Measurements from ENCODE around the gene ANKRD37. TPM values are rescaled to one million over a fixed set of nuclear protein-coding genes. Genes with fewer than 3 reads are reported as not detected.

The ANKRD37 gene
- total RNA-seq, 1 donor from 2014 or later: 38.0 TPM

DNA sequence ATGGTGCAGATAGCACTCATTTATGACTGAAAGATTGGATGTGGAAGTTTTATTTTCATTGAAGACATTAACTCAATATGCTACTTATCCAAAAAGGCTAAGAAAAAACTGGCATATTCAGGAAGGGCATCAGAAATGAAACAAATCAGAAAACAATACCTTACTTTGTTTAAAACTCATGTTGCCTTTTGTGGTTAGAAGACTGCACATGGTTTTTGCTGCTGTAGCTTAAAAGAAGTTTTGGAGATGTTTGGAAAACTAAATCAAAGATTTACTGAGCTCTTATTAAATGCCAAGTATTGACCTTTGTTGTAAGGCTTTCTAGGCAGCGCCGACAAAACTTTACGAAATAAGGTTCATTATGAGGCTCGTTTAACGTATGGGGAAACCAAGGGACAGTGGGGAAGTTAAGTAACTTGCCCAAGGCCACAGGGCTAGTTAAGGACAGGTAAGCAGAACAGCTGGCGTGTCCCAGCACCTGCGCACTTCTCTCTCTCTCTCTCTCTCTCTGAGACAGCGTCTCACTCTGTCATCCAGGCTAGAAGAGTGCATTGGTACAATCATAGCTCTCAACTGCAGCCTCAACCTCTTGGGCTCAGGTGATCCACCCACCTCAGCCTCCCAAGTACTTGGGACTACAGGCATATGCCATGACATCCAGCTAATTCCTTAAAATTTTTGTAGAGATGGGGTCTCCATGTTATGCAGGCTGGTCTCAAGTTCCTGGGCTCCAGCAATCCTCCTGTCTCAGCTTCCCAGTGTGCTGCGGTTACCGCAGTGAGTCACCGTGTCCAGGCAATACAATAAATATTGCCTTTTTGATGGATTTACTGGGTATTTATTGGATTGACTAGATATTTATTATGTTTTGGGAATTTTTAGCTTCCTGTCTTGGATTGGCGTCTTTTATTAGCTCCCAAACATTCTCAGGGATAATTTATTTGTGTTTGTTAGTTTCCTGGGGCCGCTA is 17.0 kb upstream of the ANKRD37 start:
- no peak for DNase-seq (ENCODE audit: low spot score)

DNA sequence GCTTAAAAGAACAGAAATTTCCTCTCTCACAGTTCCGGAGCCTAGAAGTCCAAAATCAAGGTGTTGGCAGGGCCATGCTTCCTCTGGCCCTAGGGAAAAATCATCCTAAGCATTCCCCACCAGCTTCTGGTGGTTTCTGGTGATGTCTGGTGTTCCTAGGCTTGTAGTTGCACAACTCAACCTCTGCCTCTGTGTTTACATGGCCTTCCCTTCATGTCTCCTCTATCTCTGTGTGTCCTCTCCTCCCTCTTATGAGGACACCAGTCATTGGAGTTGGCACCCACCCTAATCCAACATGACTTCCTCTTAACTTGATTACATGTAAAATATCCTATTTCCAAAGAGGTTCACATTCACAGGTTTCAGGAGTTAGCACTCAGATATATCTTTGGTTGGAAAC is 16.3 kb upstream of the ANKRD37 start:
- DNase-seq (ENCODE audit: low spot score): no peak

DNA sequence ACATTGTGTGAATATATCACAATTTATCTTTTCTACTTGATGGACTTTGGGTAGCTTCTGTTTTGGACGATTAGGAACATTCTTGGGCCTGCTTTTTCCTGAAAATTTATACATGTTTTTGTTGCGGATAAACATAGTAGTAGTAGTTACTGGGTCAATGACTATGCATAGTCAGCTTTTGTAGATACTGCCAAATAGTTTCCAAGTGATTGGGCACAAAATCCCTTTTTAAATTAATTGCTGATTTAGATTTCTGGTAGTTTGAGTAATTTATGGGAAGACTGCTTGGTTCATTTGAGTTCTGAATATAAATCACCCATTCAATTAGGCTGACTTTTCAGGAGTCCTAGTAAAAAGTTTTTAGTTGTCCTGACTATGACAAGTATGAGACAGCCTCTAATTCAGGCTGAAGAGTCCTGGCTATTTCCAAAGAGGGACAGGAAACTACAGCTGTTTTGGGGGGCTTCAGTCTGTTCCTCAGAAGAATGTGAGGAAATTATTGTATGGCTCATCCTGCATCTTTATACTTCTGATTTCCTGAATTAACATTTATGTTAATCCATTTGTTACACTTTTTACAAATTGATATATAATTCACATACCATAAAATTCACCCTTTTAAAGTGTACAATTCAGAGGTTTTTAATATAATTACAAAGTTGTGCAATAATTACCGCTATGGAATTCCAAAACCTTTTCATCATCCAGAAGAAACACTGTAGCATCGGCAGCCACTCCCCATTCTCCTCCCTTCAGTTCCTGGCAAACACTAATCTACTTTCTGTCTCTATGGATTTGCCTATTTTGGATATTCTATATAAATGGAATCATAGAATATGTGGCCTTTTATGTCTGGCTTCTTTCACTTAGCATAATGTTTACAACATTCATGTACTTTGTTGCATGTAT is 15.1 kb upstream of the ANKRD37 start:
- DNase-seq (ENCODE audit: low spot score): no peak

DNA sequence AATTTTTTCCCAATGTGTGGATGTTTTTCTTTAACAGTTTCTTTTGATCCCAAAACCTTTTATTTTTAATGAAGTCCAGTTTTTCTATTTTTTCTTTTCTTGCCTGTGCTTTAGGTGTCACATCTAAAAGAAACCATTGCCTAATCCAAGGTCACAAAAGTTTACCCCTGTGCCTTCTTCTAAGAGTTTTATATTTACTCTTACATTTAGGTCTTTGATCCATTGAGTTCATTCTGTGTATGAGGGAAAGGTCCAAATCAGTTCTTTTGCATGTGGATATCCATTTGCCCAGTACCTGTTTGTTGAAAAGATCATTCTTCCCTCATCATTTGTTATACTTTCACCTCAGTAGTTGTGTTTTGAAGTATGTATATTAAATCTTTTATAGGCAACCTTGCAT is 13.9 kb upstream of the ANKRD37 start:
- no peak for DNase-seq (ENCODE audit: low spot score)

DNA sequence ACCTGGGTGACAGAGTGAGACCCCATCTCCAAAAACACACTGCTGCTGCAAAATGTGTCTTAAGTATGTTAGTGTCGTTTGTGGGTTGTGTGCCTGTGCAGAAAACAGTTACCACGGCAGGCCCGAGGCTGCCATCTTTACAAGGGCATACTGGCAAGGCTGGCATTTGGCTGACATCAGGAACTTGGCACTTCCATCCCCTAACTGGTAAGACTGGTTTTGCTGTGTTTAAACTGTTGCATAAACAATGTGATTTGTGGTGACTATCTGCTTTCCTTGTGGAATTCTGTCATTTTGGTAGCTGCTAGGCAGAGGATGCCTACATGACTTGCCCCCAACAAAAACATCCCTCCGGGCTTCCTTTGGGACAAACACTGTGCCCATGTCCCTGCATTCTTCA is 13.2 kb upstream of the ANKRD37 start:
- DNase-seq (ENCODE audit: low spot score): no peak

DNA sequence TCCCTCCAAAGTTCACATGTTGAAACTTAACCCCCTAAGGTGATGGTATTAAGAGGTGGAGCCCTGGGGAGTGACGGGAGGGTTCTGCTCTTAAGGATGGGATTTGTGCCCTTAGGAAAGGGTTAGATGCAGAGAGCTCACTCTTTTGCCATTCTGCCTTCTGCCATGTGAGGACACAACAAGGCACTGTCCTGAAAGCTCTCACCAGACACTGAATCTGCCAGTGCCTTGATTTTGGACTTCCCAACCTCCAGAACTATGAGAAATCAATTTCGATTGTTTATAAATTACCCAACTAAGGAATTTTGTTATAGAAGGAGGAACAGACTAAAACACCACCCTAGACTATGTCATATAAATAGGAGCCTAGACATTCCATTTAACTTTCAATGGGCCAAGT is 12.6 kb upstream of the ANKRD37 start:
- DNase-seq (ENCODE audit: low spot score): no peak

DNA sequence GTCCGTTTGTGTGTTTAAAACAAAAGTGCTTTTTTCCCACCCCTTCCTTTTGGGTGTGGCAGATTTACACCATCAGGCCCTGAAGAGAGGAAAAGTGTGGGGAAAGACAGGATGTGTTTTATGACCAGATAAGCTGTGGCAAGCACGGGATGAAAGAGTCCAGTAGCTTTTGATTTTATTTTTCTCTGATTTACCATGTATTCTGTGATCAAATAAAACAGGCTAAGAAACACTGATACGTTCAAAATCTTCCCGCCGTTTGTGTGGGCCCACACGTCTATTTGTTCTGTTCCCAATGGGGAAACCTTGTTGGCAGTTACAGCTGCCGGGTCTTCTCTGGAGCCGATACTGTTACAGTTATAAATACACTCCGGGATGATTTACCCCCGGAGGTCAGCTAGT is 11.7 kb upstream of the ANKRD37 start:
- DNase-seq (ENCODE audit: low spot score): peak; percentile 57

DNA sequence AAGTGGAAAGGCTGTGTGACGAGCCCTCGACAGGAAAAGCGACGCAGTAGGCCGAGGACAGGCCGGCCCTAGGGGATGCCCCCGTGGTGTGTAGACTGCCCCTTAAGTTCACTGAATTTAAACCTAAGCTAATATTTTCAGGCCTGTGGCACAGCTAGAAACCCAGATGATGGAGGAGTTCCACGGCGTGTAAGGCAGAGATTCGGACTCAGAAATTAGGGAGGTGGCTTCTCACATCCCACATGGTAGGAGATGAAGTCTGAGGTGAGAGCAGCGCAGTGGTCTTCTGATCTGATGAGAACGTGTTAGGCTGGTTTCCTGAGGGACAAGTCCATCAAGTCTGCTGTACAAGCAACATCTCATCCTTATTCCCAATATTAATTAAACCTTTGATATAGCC is 8.7 kb upstream of the ANKRD37 start:
- DNase-seq (ENCODE audit: low spot score): no peak

DNA sequence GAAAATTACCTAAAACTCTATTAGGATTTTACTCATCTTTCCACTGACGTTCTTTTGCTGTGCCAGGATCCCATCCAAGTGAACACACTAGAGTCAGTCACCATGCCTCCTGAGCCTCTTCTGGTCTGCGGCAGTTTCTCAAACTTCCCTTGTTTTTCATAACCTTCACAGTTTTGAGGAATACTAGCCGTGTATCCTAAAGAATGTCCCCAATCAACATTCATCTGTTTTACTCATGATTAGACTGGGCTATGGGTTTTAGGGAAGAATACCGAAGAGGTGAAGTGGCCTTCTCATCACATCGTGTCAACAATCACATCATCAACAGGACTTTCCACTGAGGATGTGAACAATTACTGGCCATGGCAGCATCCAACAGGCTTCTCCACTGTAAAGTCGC is 5.7 kb upstream of the ANKRD37 start:
- no peak for DNase-seq (ENCODE audit: low spot score)

DNA sequence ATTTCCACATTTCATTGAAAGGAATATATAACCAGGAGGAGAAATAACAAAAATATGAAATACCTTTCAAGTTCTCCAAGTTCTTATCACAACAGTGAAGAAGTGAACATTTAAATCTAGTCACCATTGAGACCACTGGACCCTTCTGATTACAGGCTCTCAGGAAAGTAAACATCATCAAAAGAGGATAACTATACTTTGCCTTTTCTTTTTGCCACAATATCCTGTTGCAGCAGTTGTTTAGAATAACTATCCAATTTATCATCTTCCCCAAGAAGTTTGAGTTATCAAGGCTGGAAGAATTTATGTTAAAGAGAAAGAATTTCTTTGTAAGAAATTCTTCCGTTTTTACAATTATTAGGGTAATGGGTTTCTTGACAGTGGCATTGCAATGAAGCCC is 4.5 kb upstream of the ANKRD37 start:
- no peak for DNase-seq (ENCODE audit: low spot score)

DNA sequence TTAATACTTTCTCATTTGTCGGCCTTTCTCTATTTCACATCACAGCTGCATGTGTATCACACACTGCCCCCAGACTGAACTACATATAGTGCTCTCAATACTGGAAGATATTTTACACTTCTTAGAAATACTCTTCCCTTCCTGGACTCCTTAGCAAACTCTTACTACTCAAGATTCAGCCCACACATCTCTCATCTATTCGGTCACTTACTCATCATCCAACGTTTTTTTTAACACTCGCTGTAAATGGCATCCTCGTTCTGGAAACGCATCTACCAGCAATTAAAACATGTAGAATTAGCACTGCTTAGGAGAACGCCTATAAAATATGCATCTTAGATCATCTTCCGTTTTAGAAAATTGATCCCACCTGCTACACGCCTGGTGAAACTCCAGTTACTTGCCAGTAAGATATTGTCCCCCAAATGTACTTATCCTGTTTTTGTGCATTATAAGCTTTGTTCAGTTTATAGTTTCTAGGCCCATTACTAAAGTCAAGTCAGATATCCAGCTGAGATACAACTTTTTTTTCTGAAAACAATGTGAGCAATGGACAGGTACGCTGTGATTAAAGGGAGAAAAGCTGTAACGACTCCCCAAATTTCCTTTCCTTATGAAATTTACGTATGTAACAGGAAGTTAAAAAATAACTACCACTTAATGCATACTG is 1.9 kb upstream of the ANKRD37 start:
- no peak for DNase-seq (ENCODE audit: low spot score)

DNA sequence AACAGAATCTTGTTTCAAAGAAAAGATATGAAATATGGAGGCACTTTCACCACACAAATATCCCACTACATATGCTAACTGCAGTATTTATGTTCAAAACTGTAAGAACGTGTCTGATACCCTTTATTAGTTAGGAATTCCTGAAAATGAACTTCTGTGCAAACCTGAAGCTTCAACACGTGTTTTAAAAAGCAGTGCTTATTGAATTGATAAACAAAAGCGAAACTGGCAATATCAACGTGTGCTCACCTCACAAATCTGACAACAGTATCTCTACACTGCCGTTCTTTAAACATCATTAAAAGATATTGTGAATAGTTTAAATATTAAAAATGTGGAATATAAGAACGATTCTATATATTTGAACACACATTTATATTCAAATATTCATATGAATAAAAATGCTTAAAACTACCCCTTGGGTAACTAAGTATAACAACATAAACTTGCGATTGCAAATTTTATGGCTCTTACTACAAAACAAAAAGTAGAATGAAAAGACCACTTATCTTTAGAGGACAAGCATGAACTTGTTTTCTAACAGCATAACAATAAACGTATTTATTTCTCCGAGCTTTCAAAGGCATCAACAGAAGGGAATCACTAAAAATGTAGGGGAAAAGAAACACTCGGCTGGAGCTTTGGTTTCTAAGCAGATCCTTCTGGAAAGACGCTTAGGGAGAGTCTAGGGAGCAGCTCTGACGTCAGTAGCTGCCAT is 1.2 kb upstream of the ANKRD37 start, which contains the start of gene LRP2BP:
LRP2BP (minus strand) TSS at position 687 of the 718 bp plus-strand sequence. CDS start 17,738 bp downstream, outside the sequence.
- no peak for DNase-seq (ENCODE audit: low spot score)

DNA sequence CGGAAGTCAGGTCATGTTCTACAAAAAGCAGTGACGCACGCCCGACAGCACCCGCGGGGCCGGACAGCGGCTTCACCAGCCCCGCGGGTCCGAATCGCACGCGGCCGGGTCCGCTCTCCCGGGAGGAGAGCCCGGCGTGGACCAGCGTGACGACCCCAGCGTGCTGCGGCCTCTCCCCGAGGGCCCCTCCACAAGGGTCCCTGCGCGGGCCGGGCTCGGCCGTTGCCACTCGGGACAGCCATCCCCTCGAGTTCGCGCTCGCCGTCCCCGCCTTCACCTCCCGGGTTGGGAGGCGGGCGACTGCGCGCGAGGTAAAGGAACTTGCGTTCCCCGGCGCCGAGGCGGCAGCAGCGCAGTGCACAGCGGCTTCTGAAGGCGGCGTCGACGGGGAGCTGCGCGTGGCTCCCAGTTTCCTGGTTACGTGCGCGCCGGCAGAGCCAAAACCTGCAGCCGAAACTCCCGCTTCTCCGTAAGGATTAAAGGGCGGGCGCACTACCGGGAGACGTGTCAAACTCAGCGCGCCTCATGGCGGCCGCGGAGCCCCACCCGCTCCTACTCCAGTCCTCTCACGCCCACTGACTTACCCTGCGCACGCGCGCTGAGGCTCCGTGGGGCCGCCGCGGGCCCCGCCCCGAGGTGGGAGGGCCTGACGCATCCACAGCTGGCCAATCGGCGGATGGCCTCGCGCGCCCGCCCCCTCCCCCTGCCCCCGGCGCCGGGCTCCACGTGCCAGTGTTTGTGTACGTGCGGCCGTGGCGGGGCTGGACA is 501 bp upstream of the ANKRD37 start:
- DNase-seq (ENCODE audit: low spot score): peak; percentile 99

DNA sequence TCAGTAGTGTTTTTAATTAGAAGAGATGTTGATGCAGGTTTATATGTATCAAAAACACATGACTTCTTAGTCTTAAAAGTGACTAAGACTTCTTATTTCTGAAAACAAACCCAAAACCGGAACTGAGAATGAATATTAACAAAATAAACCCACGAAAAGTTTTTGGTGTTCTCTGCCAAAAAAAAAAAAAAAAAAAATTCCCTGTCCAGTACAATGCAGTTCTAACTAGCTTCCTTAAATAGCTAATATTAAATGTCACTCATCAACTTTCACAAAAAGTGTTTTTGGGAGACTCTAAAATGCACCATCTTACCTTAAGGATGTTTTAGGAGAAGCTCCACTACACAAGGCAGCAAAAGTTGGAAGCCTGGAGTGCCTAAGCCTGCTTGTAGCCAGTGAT is 2.0 kb downstream of the ANKRD37 start:
- no peak for DNase-seq (ENCODE audit: low spot score)

DNA sequence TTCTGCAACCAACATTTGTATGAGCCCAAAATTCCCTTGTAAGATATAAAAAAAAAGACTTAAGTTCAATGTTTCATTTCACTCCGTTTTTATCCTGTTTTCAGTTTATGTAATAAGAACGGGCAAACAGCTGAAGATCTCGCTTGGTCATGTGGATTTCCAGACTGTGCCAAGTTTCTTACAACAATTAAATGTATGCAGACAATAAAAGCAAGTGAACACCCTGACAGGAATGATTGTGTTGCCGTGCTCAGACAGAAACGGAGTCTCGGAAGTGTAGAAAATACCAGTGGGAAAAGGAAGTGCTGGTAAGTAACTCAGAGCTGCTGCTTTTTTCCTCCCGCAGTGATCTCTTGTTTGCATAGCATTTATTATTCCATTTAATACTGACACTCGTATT is 2.8 kb downstream of the ANKRD37 start:
- no peak for DNase-seq (ENCODE audit: low spot score)

DNA sequence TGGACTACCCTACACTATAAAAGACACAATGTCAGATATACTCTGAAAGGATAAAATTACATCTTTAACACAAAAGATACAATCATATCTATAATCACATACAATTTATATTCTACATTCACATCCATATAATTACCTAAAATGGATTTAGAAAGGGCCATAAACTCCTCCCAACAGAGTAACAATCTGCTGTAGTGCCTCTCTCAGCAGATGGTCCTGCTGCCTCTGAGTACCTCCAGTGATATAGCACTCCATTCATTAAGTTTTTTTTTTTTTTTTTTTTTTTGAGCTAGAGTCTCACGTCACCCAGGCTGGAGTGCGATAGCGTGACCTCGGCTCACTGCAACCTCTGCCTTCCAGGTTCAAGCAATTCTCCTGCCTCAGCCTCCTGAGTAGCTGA is 7.4 kb downstream of the ANKRD37 start:
- DNase-seq (ENCODE audit: low spot score): no peak

DNA sequence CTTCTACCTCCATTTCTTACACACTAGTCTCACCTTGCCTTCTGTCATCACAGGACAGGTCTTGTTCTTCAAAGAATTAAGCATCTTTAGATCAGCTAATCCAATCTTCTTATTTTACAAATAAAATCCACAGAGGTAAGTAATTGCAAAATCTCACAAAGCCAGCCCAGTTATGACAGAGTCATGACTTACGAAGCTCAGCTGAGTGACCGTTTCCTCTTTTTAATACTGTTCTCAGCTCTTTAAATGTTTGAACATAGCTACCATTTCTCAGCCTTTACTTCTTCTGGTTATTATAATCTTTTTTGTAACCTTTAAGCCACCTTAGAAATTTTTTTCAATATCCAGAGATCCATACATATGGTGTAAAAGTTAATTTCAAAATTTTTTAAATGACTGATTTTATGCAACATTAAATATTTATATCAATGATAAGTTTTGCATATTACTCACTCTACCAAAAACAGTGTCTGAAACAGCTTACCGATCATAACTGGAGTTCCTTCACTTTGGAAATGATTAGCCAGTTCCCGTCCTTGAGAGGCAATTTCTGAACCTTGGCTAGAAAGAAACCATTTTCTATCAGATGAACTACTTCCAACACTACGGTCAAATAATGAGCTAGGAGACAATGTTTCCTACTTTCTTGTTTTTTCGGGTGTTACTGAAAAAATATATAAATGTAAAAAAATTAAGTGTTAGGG is 8.8 kb downstream of the ANKRD37 start:
- no peak for DNase-seq (ENCODE audit: low spot score)

DNA sequence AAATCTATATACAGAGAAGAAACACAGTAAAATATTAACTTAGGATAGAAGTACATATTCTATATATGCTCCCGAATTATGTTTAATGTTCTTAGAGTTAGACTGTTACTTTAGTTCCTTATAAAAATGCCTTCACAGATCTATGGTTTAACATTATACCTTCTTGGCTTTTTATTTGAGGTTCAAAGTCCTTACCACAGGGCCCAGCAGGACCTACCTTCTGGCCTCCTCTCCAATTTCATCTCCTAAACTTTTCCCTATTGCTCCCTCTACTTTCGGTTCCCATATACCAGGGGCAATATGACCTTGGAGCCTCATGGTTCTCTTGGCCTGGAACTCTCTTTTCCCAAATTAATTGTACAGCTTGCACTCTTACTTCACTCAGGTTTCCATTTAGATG is 11.8 kb downstream of the ANKRD37 start:
- DNase-seq (ENCODE audit: low spot score): no peak

DNA sequence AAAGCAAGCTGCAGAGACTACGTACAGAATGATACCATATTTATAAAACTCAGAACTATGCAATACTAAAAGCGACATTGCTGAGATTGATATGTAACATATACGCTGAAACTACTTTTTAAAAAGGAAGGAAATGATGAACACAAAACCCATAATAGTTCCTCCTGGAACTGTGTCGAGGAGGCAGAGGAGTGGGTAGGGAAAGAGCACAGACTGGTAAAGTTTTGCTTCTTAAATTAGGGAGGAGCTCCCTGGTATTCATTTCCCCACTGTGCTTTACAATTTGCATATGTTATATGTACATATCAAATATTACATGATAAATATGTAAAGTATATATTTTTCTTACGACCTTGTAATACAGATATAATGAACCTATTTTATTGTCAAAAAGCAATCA is 15.2 kb downstream of the ANKRD37 start:
- DNase-seq (ENCODE audit: low spot score): no peak

DNA sequence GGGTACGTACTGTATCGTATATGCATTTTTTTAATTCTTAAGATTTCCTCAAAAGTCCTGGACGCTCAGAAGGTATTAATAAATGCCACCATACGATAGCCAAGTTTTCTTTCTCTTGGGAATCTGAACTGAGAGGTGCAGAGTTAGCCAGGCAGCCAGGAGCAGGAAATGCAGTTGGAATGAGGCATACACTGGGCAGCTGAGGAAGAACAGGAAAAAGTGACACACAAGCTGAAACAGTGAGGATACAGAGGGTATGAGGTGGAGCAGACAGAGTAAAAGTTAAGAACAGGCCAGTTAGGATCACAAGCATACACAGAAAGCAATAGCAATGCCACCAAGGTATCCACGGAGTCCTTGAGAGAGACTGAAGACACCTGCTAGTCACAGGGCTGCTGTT is 15.8 kb downstream of the ANKRD37 start:
- no peak for DNase-seq (ENCODE audit: low spot score)

Data from umbilical cord (tissue), 2 donors.